Frontal cortex (tissue), 4 donors: Measurements from ENCODE around the gene ANAPC10. TPM values are rescaled to one million over a fixed set of nuclear protein-coding genes. Genes with fewer than 3 reads are reported as not detected.

ENCODE experiments used
- DNase-seq, 2 donors: peaks; one replicate each; pipeline ENCODE4 v3.0.0; 2012; ENCODE audit warnings: low spot score in 2 of 2
- FAIRE-seq: peaks from 2 replicates; lab custom pipeline; 2012; peaks lifted over from hg19 to GRCh38; lab: Jason Lieb, UNC
- total RNA-seq: library from RNA; depleted of rRNA; stranded (reverse); fragments of >200 nt; gene quantifications from one replicate; pipeline ENCODE4 v1.2.3, GENCODE V29; 2014
- donor health status: control.
- donor health status: control.
- donor health status: control.

Gene ANAPC10
- total RNA-seq, 1 donor from 2014 or later: 29.3 TPM

DNA sequence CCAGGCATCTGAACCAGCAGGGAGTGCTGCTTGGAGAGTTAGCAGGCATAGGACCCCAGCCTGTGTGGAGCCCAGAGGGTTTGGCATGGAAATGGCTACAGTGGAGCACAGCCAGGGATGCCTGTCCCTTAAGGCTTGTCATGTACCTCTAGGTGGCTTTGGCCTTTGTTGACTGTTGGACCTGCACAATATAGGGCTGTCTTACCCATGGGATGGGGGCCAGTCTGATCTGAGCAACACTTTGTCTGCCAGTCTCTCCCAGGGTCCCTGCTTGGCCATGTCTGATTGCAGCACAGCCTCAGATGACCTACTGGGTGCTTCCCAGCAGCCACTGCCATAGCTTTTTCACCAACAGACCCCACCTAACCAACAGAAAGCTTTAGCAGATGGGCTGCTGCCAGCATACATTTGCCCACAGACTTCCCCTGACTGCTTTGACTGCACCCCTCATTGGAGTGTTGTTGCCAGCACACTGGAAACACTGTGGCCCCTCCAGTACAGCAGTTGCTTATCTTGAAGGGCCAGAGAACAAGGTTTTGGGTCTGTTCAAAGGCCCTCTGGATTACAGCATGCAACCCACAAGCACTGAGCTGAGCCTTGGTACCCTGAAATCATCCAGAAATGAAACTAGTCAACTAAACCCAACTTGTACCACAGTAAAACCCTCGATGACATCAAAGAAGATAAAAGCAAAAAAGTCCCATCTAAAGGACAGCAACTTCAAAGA is 22.1 kb downstream of the ANAPC10 start:
- FAIRE-seq: no peak
- DNase-seq: no peak

DNA sequence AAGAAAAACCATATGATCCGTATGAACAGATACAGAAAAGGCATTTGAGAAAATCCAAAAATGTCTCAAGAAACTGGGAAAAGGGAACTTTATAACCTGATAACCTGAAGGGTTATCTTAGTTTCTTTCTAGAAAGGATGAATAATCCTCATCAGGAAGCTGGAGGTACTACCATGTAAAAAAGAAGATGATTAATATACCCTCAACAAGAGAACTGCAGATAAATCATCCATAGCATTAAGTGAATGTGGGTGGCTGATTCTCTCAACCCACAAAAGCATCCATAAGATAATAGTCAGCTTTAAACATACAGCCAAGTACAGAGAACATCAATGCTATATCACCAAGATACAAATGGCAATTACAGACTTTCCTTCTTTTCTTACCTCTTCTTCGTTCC is 26.4 kb downstream of the ANAPC10 start:
- no peak for FAIRE-seq

DNA sequence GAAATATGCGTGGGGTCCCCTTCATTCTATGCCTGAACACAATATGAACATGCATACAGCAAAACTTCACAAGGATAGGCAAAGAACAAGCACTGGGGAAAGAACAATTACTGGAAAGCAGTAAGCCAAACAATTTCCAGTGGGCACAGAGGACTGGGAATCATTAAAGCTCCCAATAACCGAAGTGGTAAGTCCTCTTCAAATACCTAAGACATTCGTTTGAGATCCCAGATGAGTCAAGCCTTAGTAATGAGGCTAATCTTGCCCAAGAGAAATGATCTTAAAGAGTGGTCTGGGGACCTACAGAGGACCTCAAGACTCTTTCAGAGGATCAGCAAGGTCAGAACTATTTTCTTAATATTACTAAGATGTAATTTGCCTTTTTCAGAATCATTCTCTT is 28.6 kb downstream of the ANAPC10 start:
- DNase-seq (no peak), FAIRE-seq (no peak)

More for the DNA sequence above, 26.4 kb downstream of the ANAPC10 start:
- DNase-seq: no peak

DNA sequence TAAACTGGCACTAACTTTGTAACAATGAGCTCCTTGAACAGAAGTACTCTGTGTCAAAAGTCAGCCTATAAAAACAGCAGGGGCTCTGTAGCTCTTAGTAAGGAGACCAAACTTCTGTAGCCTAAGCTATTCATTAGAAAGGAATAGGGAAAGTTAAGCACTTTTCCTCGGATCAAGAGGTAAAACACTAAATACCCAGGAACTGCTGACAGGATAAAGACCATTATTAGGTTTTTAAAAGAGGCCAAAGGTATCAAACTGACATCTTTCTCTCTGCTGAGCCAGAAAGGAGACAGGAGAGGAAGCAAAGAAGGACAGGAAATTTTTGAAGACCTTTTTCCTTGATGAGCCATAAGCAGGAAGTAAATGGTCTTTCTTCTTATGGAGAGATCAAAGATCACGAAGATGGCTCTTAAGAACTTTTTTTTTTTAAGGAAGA is 31.9 kb downstream of the ANAPC10 start:
- no peak for DNase-seq

DNA sequence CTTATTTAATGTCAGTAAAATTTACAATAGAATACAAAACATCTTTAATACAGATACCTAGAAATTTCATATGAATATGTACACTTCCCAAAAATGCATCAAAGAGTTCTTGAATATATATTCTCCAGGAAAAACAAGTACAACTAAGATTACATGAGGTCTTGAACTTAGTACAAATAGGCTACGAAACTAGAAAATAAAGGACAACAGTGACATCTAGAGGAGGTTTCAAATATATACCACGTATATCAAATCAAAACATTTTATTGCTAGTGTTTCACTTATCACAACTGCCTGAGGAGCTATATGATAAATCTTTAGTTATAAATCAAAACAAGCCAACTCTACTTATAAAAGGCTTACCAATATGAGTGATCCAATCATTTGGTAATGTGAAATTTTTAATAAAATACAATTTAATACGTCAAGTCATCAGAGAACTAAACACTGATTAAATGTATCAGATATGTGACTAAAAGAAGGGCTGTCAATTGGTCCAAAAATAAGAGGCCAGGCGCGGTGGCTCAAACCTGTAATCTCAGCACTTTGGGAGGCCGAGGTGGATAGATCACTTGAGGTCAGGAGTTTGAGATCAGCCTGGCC is 36.6 kb downstream of the ANAPC10 start:
- DNase-seq (peak in 1 of 2 donors; percentile 5), FAIRE-seq (peak; percentile 96)

More for the DNA sequence above, 31.9 kb downstream of the ANAPC10 start:
- no peak for FAIRE-seq

DNA sequence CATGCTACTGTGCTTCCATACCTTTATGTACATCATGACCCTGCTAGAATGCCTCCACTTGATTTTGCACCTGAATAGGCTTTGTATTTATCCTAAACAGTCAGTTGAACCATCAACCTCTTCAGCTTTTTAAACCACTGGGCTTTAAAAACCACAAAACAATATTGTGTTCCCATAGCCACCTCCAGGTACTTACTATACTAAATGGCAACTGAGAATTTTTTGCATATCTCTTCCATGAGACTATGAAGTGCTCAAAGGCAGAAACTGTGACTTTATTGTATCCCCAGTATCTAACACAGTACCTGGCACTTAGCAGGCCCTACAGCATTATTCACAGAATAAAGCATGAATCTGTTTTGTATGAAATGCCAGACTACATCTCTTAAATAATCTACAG is 39.7 kb downstream of the ANAPC10 start:
- DNase-seq (no peak), FAIRE-seq (no peak)

DNA sequence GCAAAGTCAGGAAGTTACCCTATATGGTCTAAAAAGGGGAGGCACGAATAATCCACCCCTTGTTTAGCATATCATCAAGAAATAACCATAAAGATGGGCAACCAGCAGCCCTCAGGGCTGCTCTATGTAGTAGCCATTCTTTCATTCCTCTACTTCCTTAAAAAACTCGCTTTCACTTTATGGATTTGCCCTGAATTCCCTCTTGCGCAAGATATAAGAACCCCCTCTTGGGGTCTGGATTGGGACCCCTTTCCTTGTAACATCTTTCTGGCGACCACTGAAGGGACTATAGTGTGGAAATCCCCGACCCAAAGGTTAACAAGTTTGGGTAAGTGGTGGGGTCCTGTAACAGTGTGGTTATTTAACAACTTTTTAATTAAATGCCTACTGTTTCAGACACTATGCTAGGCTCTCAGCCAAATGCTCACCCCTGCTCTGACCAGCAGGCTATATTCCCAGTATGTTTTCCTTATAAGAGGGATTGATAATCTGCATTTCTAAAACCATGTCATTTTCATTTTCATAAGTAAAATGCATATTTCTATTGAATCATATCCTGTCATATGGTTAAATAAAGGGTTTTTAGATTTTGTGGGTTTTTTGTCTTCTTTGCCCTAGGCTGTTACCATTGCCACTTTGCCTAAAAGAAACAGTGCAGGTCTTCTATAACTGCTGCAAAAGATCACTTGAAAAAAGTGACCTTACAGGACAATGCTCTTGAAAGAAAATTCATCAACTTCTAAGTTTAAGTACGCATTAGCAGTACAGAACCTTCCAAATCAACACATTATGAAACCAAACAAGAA is 41.5 kb downstream of the ANAPC10 start:
- DNase-seq: no peak
- FAIRE-seq: no peak

DNA sequence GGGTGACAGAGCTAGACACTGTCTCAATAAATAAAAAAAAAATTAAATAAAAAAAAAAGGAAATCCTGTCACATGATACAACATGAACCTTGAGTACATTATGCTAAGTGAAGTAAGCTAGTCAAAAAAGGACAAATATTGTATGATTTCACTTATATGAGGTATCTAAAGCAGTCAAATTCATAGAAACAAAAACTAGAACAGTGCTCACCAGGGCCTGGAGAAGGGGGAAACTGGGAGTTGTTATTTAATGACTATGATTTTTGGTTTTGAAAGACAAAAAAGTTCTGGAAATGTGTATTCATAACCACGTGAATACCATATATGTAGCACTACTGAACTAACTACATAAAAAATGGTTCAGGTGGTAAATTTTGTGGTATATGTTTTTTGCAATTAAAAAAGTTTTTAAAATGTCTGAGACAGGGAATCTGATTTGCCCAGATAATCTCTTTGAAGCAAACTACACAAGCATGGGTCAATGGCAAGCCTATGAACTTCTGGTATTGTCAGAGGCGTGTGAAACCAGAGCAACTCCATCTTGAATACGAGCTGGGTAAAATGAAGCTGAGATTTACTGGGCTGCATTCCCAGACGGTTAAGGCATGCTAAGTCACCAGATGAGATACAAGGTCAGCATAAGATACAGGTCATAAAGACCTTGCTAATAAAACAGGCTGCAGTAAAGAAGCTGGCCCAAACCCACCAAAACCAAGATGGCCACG is 42.3 kb downstream of the ANAPC10 start:
- DNase-seq (no peak), FAIRE-seq (no peak)

DNA sequence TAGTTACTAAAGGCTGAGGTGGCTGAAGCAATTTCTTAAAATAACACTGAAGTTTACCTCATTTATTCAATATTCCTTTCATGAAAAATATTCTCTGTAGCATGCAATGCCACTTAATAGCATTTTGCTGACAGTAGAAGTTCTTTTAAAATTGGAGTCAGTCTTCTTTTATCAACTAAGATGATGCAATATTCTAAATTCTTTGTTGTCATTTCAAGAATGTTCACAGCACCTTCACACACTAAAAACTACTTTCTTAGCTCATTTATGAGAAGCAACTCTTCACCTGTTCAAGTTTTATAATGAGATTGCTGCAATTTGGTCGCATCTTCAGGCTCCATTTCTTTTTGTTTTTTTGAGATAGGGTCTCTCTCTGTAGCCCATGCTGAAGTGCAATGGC is 48.8 kb downstream of the ANAPC10 start:
- DNase-seq (no peak), FAIRE-seq (no peak)

DNA sequence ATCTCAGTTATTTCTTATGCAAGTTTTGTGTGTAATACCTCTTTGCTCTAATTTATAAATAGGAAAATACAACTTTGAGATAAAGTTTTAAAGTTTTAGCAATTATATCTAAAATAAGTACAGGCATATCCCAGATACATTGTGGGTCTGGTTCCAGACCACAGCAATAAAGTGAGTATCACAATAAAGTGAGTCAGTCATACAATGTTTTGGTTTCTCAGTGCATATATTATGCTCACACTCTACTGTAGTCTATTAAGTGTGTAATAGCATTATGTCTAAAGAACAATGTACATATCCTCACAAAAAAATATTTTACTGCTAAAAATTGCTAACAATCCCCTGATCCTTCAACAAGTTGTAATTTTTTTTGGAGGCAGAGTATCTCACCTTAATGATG is 49.2 kb downstream of the ANAPC10 start:
- FAIRE-seq (no peak), DNase-seq (no peak)

DNA sequence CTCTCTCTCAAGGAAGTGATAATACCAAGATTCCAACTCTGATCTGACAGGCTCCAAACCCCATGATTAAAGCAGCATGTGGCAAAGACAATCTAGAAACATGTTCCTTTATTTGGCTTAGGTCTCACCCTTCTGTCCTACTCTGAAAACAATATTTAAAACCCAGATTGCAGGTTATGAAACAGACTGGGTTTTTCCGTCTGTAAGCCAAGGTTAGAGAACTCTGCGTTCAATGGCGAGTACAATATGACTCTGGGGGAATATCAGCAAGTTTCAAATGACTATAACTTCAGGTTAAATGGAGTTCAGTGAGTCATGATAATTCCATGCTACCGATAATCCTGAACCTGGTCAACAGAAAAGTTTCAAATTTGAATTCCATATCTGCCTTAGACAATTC is 50.8 kb downstream of the ANAPC10 start:
- no peak for DNase-seq
- FAIRE-seq: no peak

DNA sequence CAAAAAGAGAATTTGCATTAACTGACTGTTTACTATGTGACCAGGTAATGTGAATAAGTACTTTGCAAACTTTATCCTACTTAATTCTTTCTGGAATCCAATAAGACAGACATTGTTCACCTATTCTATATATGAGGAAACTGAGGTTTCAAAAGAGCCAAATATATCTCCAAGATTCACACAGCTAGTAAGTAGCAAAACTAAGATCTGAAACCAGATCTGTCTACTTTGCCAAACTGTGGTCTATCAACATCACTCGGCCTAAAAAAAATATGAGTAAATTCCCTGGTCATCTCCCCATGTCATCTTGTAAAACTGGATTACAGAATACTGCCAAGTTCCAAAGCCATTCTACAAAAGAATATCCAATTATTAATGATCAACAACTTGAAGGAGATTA is 52.8 kb downstream of the ANAPC10 start:
- DNase-seq (no peak), FAIRE-seq (no peak)

DNA sequence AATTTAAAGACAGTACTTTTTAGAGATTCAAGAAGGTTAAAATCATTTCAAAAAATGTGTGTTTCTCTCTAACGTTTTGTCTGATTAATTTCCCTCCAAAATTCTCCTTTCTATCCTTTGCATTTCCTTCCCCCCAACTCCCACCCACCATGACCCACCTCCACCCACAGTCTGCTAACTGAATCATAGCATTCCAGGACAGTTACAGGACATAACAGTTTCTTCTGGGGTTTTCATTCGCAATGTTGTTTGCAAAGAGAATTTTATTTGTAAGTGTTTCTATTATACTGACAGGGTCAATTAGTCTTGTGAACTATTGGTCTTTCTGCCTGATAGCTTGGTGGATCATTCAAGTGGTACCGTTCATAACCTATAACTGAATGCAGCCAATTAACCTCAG is 53.7 kb downstream of the ANAPC10 start:
- DNase-seq (no peak), FAIRE-seq (no peak)

DNA sequence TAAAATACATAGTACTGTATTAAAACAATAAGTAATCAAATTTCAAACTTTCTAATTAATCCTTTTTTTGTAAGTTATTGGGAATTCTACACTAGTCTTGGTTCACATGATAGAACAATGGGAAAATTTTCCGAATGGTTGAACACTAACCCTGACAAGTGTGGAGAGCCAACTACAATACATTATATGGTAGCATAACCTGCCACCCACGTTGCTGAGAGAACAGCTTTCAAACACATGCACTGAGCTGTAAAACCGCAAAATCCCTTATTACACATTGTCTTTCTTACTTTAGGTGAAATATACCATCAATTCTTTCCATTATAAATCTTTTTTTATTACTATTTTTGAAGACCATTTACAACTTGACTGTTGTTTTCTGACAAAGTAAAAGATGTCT is 54.7 kb downstream of the ANAPC10 start:
- no peak for DNase-seq
- FAIRE-seq: no peak

DNA sequence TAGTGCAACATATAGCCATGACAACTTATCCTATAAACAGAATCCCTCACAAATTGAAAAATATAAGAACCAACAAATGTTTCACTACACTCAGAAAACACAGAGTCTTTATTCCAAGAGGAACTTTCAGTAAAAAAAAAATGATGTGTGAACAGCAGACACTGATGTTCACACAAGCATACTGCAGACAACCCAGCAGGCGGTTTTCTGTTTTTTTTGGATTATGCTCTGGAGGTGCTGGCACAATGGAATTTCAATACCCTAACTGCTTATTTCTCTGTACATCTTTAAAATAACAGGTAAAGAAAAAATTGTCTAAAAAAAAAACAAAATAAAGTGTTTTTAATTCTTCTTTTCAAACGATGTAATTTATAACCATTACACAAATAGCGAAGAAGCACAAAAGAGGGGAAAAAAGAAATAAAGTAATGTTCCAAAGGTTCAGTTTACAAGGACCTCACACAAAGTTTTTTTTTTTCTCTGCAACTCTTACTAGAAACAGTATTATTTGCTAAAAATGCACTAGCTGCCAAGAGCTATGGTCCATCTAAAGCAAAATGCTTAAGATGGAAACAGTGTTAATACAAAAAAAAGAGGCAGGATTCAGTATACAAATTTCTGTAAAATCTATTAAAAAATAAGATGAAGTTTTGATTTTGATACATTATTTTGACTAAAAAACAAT is 55.3 kb downstream of the ANAPC10 start:
- DNase-seq (no peak), FAIRE-seq (no peak)

DNA sequence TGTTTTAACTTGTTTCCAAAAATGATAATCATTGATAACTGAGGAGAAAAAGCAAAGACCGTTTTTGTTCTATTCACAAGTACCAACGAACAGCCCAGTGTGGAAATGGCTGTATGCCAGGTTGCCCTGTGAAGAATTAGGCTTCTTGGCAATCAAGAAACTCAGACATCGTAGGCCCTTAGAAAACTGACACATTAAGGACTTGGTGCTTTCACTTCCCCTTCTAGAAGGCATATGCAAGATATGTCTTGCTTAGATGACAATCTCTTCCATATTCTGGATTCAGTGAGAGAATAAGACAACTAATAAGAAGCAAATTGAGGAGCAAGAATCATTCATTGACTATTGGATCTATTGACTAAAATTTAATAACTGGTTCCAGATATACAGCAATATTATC is 56.6 kb downstream of the ANAPC10 start:
- DNase-seq (no peak), FAIRE-seq (no peak)

DNA sequence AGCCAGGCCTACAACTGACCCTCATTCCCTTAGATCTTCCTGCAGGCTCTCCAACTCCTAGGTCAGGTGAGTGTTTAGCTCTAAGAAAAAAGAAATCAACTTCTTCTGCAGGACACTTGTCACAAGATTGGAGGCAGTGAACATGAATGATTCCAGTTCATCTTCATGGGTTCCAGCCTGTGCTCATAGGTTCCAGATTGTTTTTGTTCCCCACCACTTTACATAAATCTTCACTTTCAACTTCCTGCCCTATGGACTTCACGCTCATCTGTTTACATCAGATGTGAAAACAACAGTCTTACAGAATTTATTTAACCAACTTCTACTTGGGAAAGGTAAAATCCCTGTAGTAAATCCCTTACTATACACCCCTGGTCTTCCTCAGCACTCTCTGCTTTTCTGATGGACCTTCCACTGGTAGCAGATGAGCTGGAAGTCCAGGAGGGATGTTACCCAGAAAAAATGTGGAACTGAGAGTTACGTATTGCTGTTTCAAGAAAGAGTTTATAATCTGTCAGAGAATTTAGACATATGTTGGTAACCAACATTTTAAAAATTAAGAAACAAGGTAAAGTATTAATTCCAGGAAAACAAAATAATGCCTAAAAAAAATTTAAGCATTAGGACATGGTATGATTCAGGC is 62.4 kb downstream of the ANAPC10 start:
- DNase-seq (no peak), FAIRE-seq (no peak)

DNA sequence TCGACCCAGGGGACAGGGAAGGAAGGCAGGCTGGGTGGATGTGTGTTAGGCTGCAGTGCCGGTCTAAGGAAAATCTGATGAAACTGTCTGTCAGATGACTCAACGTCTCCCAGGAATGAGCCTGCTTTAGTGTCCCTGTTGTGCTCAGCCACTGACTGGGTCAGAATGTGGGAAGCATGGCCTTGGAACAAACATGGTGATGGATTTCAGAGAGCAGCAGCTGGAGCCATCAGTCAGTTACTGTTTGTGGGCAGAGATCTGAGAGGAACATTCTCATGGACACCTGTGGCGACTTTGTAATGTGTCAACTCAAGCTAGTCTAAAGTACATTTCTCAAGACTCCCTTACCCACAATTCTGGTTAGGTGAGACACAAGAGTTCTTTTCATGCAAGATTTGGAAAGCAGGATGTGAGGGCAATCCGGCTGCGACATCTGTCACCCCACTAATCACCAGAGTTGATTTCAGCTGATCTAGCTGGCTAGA is 63.2 kb downstream of the ANAPC10 start:
- FAIRE-seq: no peak
- no peak for DNase-seq

DNA sequence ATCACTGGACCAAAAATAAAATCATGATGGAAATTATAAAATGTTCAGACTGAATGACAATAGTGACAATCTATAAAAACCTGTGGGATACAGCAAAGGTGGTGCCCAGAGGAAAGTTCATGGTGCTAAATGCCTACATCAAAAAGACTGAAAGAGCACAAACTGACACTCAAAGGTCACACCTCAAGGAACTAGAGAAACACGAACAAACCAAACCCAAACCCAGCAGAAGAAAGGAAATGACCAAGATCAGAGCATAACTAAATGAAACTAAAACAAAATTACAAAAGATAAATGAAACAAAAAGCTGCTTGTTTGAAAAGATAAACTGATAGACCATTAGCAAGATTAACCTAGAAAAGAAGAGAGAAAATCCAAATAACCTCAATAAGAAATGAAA is 78.7 kb downstream of the ANAPC10 start:
- FAIRE-seq (no peak), DNase-seq (no peak)
